Measurements from ENCODE around the gene ARRDC1. TPM values are rescaled to one million over a fixed set of nuclear protein-coding genes. Genes with fewer than 3 reads are reported as not detected.

ARRDC1 gene
- polyA plus RNA-seq, 1 donor from 2014 or later: 53.4 TPM

DNA sequence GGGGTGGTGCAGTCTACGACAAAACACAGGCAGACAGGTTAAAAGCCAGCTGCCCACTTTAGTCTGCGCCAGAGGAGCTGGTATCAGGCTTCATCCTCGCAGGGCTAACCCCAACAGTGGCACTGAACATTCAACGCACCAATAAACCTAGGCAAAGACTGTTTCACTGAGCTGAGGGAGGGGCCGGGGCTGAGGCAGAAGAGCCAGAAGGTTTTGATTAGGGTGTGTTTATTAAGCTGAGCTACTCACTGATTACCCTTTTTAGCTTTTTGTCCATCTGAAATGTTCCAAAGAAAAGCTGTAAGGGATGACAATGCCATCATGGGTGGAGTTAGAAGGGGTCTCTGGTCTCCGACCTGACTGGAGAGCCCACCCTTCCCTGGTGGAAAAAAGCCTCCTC is 16.6 kb upstream of the ARRDC1 start:
- no peak overlapping the region for H2AFZ ChIP-seq (ENCODE audit: low read depth, low read length)
- no peaks in the 10 kb centered on the region for H3K27me3 ChIP-seq (ENCODE audit: insufficient read depth, low read depth, low read length)
- peak overlapping the region; percentile 72 for H3K9ac ChIP-seq (ENCODE audit: low read length)
- H4K20me1 ChIP-seq (ENCODE audit: insufficient read depth): no peaks in the 10 kb centered on the region
- H3F3A ChIP-seq (ENCODE audit: insufficient read depth, low read length, poor library complexity, severe bottlenecking): no peaks in the 10 kb centered on the region
- TF ChIP-seq, protein P1, sequence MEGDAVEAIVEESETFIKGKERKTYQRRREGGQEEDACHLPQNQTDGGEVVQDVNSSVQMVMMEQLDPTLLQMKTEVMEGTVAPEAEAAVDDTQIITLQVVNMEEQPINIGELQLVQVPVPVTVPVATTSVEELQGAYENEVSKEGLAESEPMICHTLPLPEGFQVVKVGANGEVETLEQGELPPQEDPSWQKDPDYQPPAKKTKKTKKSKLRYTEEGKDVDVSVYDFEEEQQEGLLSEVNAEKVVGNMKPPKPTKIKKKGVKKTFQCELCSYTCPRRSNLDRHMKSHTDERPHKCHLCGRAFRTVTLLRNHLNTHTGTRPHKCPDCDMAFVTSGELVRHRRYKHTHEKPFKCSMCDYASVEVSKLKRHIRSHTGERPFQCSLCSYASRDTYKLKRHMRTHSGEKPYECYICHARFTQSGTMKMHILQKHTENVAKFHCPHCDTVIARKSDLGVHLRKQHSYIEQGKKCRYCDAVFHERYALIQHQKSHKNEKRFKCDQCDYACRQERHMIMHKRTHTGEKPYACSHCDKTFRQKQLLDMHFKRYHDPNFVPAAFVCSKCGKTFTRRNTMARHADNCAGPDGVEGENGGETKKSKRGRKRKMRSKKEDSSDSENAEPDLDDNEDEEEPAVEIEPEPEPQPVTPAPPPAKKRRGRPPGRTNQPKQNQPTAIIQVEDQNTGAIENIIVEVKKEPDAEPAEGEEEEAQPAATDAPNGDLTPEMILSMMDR (IDR thresholded peaks at IDR 0.05; ENCODE audit: poor library complexity, severe bottlenecking): no peak
- no peaks in the 10 kb centered on the region for H3K9me3 ChIP-seq (ENCODE audit: low read length)
- no peaks in the 10 kb centered on the region for H3K9me2 ChIP-seq (ENCODE audit: insufficient read depth, low read length)
- no peaks in the 10 kb centered on the region for H3K36me3 ChIP-seq (ENCODE audit: insufficient read depth, low read length)
- H3K79me2 ChIP-seq (replicated peaks; ENCODE audit: insufficient read depth, low read length): peaks cover 11% of the 10 kb centered on the region
- H3K27ac ChIP-seq (ENCODE audit: low read length): no peak overlapping the region
- H3K4me3 ChIP-seq (ENCODE audit: low read length): peak overlapping the region; percentile 90
- no peak overlapping the region for H3K4me2 ChIP-seq (ENCODE audit: low read length)

DNA sequence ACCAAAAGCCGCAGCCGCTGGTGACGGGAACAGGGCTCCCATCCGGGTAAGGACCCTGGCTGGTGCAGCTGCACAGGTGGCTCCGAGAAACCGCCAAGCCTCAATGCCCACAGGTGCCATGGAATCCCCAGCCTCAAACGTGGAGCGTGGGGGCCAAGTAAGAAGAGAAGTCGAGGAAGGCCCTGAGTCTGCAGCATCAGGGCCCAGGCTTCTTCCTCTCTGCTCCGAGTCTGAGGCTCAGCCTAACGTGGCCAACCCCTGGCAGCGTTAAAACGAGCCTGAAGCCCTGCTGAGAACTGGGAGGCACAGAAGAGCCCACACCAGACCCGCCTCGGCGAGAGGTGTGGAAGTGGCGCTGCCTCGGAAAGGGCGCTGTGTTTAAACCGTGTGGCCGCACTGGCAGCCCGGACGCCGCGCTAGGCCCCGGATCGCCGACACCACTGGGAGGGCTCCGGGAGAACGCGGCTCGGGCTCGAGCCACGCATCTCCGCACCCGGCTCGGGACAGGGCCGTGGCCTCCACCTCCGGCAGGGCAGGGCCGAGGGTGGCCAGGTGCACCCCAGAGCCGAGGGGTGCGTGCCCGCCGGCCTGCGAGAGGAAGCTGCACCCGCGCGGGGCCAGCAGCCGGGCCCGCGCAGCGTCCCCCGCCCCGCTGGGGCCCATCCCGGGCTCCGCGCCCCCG is 15.9 kb upstream of the ARRDC1 start:
- TF ChIP-seq EP300 (conservative IDR thresholded peaks at IDR 0.05; ENCODE audit: poor library complexity, severe bottlenecking): no peak
- TF ChIP-seq POLR2AphosphoS5 (IDR thresholded peaks at IDR 0.05): no peak
- no peak for TF ChIP-seq EZH2 (IDR thresholded peaks at IDR 0.05; ENCODE audit: borderline replicate concordance, insufficient read depth, low read length, poor library complexity, severe bottlenecking)
- TF ChIP-seq MXI1 (conservative IDR thresholded peaks at IDR 0.05; ENCODE audit: poor library complexity, severe bottlenecking): no peak
- TF ChIP-seq, protein P1 (IDR thresholded peaks at IDR 0.05; ENCODE audit: poor library complexity, severe bottlenecking): no peak
- Histone ChIP-seq H3K4me2 (ENCODE audit: low read length) (peak overlapping the region; percentile 60), H2AFZ (ENCODE audit: low read depth, low read length) (no peak overlapping the region), H3K27me3 (ENCODE audit: insufficient read depth, low read depth, low read length) (no peaks in the 10 kb centered on the region), H4K20me1 (ENCODE audit: insufficient read depth) (no peaks in the 10 kb centered on the region), H3F3A (ENCODE audit: insufficient read depth, low read length, poor library complexity, severe bottlenecking) (no peaks in the 10 kb centered on the region), H3K27ac (ENCODE audit: low read length) (peak overlapping the region; percentile 8), H3K9ac (ENCODE audit: low read length) (peak overlapping the region; percentile 72), H3K79me2 (replicated peaks; ENCODE audit: insufficient read depth, low read length) (peaks cover 11% of the 10 kb centered on the region), H3K9me3 (ENCODE audit: low read length) (no peaks in the 10 kb centered on the region), H3K9me2 (ENCODE audit: insufficient read depth, low read length) (no peaks in the 10 kb centered on the region), H3K4me3 (ENCODE audit: low read length) (peak overlapping the region; percentile 90), H3K36me3 (ENCODE audit: insufficient read depth, low read length) (no peaks in the 10 kb centered on the region)

DNA sequence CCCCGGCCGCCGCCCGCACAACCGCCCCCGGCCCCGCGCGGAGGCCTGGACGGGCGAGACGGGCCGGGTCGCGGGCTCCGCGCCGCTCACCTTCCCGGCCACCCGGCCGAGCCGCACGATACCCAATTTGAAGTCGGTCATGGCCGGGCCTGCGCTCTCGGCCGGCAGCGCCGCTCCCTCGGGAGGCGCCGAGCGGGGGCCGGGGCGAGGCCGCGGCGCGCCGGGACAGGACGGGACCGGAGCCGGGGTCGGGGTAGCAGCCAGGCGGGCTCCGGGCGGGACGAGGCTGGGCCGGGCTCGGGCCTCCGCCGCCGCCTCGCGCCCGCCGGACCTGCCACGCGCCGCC is 15.4 kb upstream of the ARRDC1 start:
- no peaks in the 10 kb centered on the region for H3K36me3 ChIP-seq (ENCODE audit: insufficient read depth, low read length)
- H2AFZ ChIP-seq (ENCODE audit: low read depth, low read length): no peak overlapping the region
- H3F3A ChIP-seq (ENCODE audit: insufficient read depth, low read length, poor library complexity, severe bottlenecking): no peaks in the 10 kb centered on the region
- H3K9me2 ChIP-seq (ENCODE audit: insufficient read depth, low read length): no peaks in the 10 kb centered on the region
- peak overlapping the region; percentile 90 for H3K4me3 ChIP-seq (ENCODE audit: low read length)
- H3K27ac ChIP-seq (ENCODE audit: low read length): no peak overlapping the region
- no peaks in the 10 kb centered on the region for H3K9me3 ChIP-seq (ENCODE audit: low read length)
- H4K20me1 ChIP-seq (ENCODE audit: insufficient read depth): no peaks in the 10 kb centered on the region
- H3K9ac ChIP-seq (ENCODE audit: low read length): peak overlapping the region; percentile 72
- TF ChIP-seq TAF1 (IDR thresholded peaks at IDR 0.05; ENCODE audit: low read depth): no peak
- TF ChIP-seq, protein P2, sequence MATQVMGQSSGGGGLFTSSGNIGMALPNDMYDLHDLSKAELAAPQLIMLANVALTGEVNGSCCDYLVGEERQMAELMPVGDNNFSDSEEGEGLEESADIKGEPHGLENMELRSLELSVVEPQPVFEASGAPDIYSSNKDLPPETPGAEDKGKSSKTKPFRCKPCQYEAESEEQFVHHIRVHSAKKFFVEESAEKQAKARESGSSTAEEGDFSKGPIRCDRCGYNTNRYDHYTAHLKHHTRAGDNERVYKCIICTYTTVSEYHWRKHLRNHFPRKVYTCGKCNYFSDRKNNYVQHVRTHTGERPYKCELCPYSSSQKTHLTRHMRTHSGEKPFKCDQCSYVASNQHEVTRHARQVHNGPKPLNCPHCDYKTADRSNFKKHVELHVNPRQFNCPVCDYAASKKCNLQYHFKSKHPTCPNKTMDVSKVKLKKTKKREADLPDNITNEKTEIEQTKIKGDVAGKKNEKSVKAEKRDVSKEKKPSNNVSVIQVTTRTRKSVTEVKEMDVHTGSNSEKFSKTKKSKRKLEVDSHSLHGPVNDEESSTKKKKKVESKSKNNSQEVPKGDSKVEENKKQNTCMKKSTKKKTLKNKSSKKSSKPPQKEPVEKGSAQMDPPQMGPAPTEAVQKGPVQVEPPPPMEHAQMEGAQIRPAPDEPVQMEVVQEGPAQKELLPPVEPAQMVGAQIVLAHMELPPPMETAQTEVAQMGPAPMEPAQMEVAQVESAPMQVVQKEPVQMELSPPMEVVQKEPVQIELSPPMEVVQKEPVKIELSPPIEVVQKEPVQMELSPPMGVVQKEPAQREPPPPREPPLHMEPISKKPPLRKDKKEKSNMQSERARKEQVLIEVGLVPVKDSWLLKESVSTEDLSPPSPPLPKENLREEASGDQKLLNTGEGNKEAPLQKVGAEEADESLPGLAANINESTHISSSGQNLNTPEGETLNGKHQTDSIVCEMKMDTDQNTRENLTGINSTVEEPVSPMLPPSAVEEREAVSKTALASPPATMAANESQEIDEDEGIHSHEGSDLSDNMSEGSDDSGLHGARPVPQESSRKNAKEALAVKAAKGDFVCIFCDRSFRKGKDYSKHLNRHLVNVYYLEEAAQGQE (IDR thresholded peaks at IDR 0.05; ENCODE audit: borderline replicate concordance): no peak
- no peak for TF ChIP-seq EZH2 (IDR thresholded peaks at IDR 0.05; ENCODE audit: borderline replicate concordance, insufficient read depth, low read length, poor library complexity, severe bottlenecking)
- TF ChIP-seq POLR2AphosphoS5 (IDR thresholded peaks at IDR 0.05): no peak
- no peak for TF ChIP-seq EP300 (conservative IDR thresholded peaks at IDR 0.05; ENCODE audit: poor library complexity, severe bottlenecking)
- no peak for TF ChIP-seq SMC3 (conservative IDR thresholded peaks at IDR 0.05; ENCODE audit: poor library complexity)
- no peak for TF ChIP-seq MXI1 (conservative IDR thresholded peaks at IDR 0.05; ENCODE audit: poor library complexity, severe bottlenecking)
- TF ChIP-seq RAD21 (conservative IDR thresholded peaks at IDR 0.05): no peak
- TF ChIP-seq, protein P1 (IDR thresholded peaks at IDR 0.05; ENCODE audit: poor library complexity, severe bottlenecking): no peak
- no peak overlapping the region for H3K4me2 ChIP-seq (ENCODE audit: low read length)
- H3K79me2 ChIP-seq (replicated peaks; ENCODE audit: insufficient read depth, low read length): peaks cover 11% of the 10 kb centered on the region
- H3K27me3 ChIP-seq (ENCODE audit: insufficient read depth, low read depth, low read length): no peaks in the 10 kb centered on the region
